ENCODE data around the gene NGFR. TPM values are rescaled to one million over a fixed set of nuclear protein-coding genes. Genes with fewer than 3 reads are reported as not detected.

NGFR gene
- polyA plus RNA-seq, 2 donors = 2.0 to 5.6 TPM

DNA sequence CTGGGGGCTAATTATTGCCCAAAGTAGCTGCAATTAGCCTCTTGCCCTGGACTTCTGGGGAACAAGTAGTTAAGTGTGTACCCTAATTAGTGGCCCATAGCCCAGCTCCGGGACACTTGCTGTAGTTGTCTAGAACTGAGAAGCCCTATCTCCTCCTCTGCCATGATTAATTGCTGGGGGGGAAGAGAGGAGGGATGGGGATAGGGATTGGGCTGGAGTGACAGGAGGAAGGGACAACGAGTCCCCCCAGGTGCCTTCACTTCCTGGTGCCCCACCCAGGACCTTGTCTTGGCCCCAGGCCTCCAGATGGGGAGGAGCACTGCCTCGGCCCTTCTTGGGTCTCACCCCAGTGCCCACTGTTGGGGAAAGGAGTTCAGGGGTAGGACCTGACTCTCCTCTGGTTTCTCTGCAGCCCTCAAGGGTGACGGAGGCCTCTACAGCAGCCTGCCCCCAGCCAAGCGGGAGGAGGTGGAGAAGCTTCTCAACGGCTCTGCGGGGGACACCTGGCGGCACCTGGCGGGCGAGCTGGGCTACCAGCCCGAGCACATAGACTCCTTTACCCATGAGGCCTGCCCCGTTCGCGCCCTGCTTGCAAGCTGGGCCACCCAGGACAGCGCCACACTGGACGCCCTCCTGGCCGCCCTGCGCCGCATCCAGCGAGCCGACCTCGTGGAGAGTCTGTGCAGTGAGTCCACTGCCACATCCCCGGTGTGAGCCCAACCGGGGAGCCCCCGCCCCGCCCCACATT lies 17.4 kb downstream of the NGFR start:
- WGBS, 2 donors = 77% methylated on average over 26 of the region's 26 CpGs
- Histone ChIP-seq H3K27ac (ENCODE audit: low read depth in 2 of 2, low read length in 1 of 2) (no peak overlapping the region), H3K4me3 (ENCODE audit: low read depth in 1 of 2, low read length in 2 of 2) (no peak overlapping the region), H3K36me3 (ENCODE audit: control insufficient read depth in 2 of 2, insufficient read depth in 2 of 2, low read length in 1 of 2) (no peaks in the 10 kb centered on the region), H3K27me3 (ENCODE audit: control insufficient read depth in 1 of 2, insufficient read depth in 2 of 2, low read length in 2 of 2) (no peaks in the 10 kb centered on the region), H3K4me1 (ENCODE audit: control insufficient read depth in 2 of 2, insufficient read depth in 2 of 2, low read length in 1 of 2) (peaks cover 0 to 17% of the 10 kb centered on the region in 2 donors), H3K9me3 (ENCODE audit: control insufficient read depth in 2 of 2, insufficient read depth in 1 of 2, low read depth in 1 of 2, low read length in 1 of 2) (no peaks in the 10 kb centered on the region)

DNA sequence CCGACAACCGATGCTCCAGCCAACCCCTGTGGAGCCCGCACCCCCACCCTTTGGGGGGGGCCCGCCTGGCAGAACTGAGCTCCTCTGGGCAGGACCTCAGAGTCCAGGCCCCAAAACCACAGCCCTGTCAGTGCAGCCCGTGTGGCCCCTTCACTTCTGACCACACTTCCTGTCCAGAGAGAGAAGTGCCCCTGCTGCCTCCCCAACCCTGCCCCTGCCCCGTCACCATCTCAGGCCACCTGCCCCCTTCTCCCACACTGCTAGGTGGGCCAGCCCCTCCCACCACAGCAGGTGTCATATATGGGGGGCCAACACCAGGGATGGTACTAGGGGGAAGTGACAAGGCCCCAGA lies 17.9 kb downstream of the NGFR start:
- H3K4me3 ChIP-seq (ENCODE audit: low read depth in 1 of 2, low read length in 2 of 2) = no peak overlapping the region
- no peaks in the 10 kb centered on the region for H3K36me3 ChIP-seq (ENCODE audit: control insufficient read depth in 2 of 2, insufficient read depth in 2 of 2, low read length in 1 of 2)
- no peaks in the 10 kb centered on the region for H3K9me3 ChIP-seq (ENCODE audit: control insufficient read depth in 2 of 2, insufficient read depth in 1 of 2, low read depth in 1 of 2, low read length in 1 of 2)
- H3K27me3 ChIP-seq (ENCODE audit: control insufficient read depth in 1 of 2, insufficient read depth in 2 of 2, low read length in 2 of 2) = no peaks in the 10 kb centered on the region
- H3K4me1 ChIP-seq (ENCODE audit: control insufficient read depth in 2 of 2, insufficient read depth in 2 of 2, low read length in 1 of 2) = peaks cover 0 to 17% of the 10 kb centered on the region in 2 donors
- WGBS, 2 donors = 69 to 79% methylated on average over 5 to 6 of the region's 6 CpGs
- H3K27ac ChIP-seq (ENCODE audit: low read depth in 2 of 2, low read length in 1 of 2) = no peak overlapping the region

DNA sequence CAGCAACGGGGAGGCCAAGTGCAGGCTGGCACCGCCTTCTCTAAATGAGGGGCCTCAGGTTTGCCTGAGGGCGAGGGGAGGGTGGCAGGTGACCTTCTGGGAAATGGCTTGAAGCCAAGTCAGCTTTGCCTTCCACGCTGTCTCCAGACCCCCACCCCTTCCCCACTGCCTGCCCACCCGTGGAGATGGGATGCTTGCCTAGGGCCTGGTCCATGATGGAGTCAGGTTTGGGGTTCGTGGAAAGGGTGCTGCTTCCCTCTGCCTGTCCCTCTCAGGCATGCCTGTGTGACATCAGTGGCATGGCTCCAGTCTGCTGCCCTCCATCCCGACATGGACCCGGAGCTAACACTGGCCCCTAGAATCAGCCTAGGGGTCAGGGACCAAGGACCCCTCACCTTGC lies 18.5 kb downstream of the NGFR start:
- WGBS, 2 donors = 76 to 80% methylated on average over 8 of the region's 8 CpGs
- peaks cover 0 to 14% of the 10 kb centered on the region in 2 donors for H3K4me1 ChIP-seq (ENCODE audit: control insufficient read depth in 2 of 2, insufficient read depth in 2 of 2, low read length in 1 of 2)
- H3K4me3 ChIP-seq (ENCODE audit: low read depth in 1 of 2, low read length in 2 of 2) = no peak overlapping the region
- H3K27ac ChIP-seq (ENCODE audit: low read depth in 2 of 2, low read length in 1 of 2) = no peak overlapping the region
- H3K9me3 ChIP-seq (ENCODE audit: control insufficient read depth in 2 of 2, insufficient read depth in 1 of 2, low read depth in 1 of 2, low read length in 1 of 2) = no peaks in the 10 kb centered on the region
- H3K36me3 ChIP-seq (ENCODE audit: control insufficient read depth in 2 of 2, insufficient read depth in 2 of 2, low read length in 1 of 2) = no peaks in the 10 kb centered on the region
- H3K27me3 ChIP-seq (ENCODE audit: control insufficient read depth in 1 of 2, insufficient read depth in 2 of 2, low read length in 2 of 2) = no peaks in the 10 kb centered on the region

DNA sequence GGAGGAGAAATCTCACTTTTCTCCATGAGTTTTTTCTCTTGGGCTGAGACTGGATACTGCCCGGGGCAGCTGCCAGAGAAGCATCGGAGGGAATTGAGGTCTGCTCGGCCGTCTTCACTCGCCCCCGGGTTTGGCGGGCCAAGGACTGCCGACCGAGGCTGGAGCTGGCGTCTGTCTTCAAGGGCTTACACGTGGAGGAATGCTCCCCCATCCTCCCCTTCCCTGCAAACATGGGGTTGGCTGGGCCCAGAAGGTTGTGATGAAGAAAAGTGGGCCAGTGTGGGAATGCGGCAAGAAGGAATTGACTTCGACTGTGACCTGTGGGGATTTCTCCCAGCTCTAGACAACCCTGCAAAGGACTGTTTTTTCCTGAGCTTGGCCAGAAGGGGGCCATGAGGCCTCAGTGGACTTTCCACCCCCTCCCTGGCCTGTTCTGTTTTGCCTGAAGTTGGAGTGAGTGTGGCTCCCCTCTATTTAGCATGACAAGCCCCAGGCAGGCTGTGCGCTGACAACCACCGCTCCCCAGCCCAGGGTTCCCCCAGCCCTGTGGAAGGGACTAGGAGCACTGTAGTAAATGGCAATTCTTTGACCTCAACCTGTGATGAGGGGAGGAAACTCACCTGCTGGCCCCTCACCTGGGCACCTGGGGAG lies 19.1 kb downstream of the NGFR start:
- H3K4me3 ChIP-seq (ENCODE audit: low read depth in 1 of 2, low read length in 2 of 2) = no peak overlapping the region
- H3K4me1 ChIP-seq (ENCODE audit: control insufficient read depth in 2 of 2, insufficient read depth in 2 of 2, low read length in 1 of 2) = peaks cover 0 to 10% of the 10 kb centered on the region in 2 donors
- H3K27me3 ChIP-seq (ENCODE audit: control insufficient read depth in 1 of 2, insufficient read depth in 2 of 2, low read length in 2 of 2) = no peaks in the 10 kb centered on the region
- WGBS, 2 donors = 57 to 70% methylated on average over 15 of the region's 15 CpGs
- H3K36me3 ChIP-seq (ENCODE audit: control insufficient read depth in 2 of 2, insufficient read depth in 2 of 2, low read length in 1 of 2) = no peaks in the 10 kb centered on the region
- H3K9me3 ChIP-seq (ENCODE audit: control insufficient read depth in 2 of 2, insufficient read depth in 1 of 2, low read depth in 1 of 2, low read length in 1 of 2) = no peaks in the 10 kb centered on the region
- H3K27ac ChIP-seq (ENCODE audit: low read depth in 2 of 2, low read length in 1 of 2) = no peak overlapping the region

DNA sequence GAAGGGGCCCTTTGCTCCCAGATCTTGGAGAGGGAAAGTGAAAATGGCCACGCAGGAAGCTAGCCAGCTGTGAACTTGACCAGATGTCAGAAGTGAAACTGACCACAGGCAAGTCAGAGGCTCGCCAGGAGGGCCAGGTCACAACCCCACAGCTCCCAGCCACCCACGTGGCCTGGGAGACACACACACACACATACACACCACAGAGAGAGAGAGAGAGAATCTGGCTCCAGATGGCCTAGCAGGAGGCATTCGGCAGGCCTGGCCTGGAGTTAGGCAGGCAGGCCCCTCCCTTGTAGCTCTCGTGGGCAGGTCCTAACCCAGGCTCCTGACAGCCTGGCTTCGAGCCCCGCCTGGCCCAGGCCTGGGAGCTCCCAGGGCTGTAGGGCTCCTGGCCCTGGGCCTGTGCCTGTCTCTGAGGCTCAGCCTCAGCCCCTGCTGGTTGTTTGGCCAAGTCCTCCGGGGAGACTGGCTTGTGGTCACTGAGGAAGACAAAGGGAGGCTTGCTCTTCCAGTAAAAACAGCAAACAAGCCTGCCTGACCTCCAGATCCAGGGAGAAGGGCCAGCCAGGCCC lies 20.2 kb downstream of the NGFR start:
- WGBS, 2 donors = 9 to 21% methylated on average over 8 of the region's 8 CpGs
- no peaks in the 10 kb centered on the region for H3K36me3 ChIP-seq (ENCODE audit: control insufficient read depth in 2 of 2, insufficient read depth in 2 of 2, low read length in 1 of 2)
- no peaks in the 10 kb centered on the region for H3K9me3 ChIP-seq (ENCODE audit: control insufficient read depth in 2 of 2, insufficient read depth in 1 of 2, low read depth in 1 of 2, low read length in 1 of 2)
- H3K27me3 ChIP-seq (ENCODE audit: control insufficient read depth in 1 of 2, insufficient read depth in 2 of 2, low read length in 2 of 2) = no peaks in the 10 kb centered on the region
- no peak overlapping the region for H3K4me3 ChIP-seq (ENCODE audit: low read depth in 1 of 2, low read length in 2 of 2)
- H3K4me1 ChIP-seq (ENCODE audit: control insufficient read depth in 2 of 2, insufficient read depth in 2 of 2, low read length in 1 of 2) = peaks cover 0 to 7% of the 10 kb centered on the region in 2 donors
- peak overlapping the region; percentile 40 to 86 for H3K27ac ChIP-seq (ENCODE audit: low read depth in 2 of 2, low read length in 1 of 2)

DNA sequence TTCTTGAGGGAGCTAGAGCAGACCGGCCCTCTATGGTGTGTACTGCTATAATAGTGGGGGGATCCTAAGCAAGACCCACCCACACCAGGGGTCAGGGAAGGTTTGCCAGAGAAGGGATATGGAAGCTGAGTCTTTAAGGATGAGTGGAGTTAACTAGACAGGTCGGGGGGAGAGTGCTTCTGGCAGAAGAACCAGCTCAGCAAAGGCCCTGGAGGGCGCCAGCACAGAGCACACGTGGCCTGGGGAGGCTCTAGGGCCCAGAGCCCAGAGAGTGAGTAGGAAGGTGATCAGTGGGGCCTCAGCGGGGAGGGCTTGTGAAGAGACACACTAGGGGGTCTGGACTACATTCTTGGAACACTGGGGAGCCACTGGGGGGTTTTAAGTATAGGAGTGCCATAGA lies 21.1 kb downstream of the NGFR start:
- peak overlapping the region in 1 of 2 donors; percentile 62 for H3K27ac ChIP-seq (ENCODE audit: low read depth in 2 of 2, low read length in 1 of 2)
- no peaks in the 10 kb centered on the region for H3K27me3 ChIP-seq (ENCODE audit: control insufficient read depth in 1 of 2, insufficient read depth in 2 of 2, low read length in 2 of 2)
- H3K36me3 ChIP-seq (ENCODE audit: control insufficient read depth in 2 of 2, insufficient read depth in 2 of 2, low read length in 1 of 2) = no peaks in the 10 kb centered on the region
- no peaks in the 10 kb centered on the region for H3K9me3 ChIP-seq (ENCODE audit: control insufficient read depth in 2 of 2, insufficient read depth in 1 of 2, low read depth in 1 of 2, low read length in 1 of 2)
- H3K4me3 ChIP-seq (ENCODE audit: low read depth in 1 of 2, low read length in 2 of 2) = no peak overlapping the region
- WGBS, 2 donors = 41 to 60% methylated on average over 5 of the region's 5 CpGs
- peaks cover 0 to 7% of the 10 kb centered on the region in 2 donors for H3K4me1 ChIP-seq (ENCODE audit: control insufficient read depth in 2 of 2, insufficient read depth in 2 of 2, low read length in 1 of 2)

DNA sequence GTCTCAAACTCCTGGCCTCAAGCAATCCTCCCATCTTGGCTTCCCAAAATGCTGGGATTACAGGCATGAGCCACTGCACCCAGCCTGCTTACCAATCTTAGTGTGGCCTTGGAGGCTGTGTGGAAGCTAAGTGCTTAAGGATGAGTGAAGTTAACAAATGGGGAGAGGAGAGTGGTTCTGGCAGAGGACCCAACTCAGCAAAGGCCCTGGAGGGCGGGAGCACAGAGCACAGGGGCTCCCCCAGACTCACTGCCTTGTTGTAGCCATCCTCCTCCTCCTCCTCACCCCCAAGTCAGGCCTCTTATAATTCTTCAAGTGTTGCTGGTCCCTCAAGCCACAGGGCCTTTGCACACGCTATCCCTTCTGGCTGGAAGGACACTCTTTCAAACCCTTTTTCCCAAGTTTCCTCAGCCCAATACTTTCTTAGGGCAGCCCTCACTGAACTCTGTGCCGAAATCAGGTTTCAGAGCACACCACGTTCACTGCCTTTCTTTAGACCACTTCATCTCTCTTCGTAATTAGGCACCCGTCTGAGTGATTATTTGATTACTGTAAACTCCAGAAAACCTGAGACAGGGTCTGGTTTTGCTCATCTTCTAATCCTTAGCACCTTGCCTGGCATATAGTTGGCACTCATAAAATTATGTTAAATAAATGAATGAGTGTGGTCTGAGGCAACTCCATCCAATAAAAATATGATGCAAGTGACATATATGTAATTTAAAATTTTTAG lies 23.4 kb downstream of the NGFR start:
- Histone ChIP-seq H3K4me3 (ENCODE audit: low read depth in 1 of 2, low read length in 2 of 2) (no peak overlapping the region), H3K36me3 (ENCODE audit: control insufficient read depth in 2 of 2, insufficient read depth in 2 of 2, low read length in 1 of 2) (no peaks in the 10 kb centered on the region), H3K9me3 (ENCODE audit: control insufficient read depth in 2 of 2, insufficient read depth in 1 of 2, low read depth in 1 of 2, low read length in 1 of 2) (no peaks in the 10 kb centered on the region), H3K27me3 (ENCODE audit: control insufficient read depth in 1 of 2, insufficient read depth in 2 of 2, low read length in 2 of 2) (no peaks in the 10 kb centered on the region), H3K27ac (ENCODE audit: low read depth in 2 of 2, low read length in 1 of 2) (no peak overlapping the region), H3K4me1 (ENCODE audit: control insufficient read depth in 2 of 2, insufficient read depth in 2 of 2, low read length in 1 of 2) (peaks cover 0 to 7% of the 10 kb centered on the region in 2 donors)
- 90 to 92% methylated on average over 6 of the region's 6 CpGs for WGBS, 2 donors

DNA sequence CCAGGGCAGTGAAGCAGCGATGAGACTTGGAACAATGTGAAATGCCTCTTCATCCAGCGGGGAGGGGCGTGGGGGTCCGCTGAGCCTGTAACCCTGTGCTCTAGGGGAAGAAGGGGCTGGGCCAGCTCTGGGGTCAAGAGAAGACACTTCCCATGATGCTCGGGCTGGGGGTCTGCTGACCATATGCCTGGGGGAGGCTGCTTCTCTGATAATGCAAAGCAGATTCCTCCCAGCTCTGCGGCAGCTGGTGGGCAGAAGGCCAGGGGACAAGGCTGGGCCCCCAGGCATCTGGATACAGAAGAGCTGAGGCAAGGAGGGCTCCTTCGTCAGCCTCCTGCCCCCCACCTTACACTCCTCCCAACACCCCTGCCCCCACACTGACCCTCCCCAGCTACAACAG lies 24.7 kb downstream of the NGFR start:
- no peaks in the 10 kb centered on the region for H3K27me3 ChIP-seq (ENCODE audit: control insufficient read depth in 1 of 2, insufficient read depth in 2 of 2, low read length in 2 of 2)
- H3K4me3 ChIP-seq (ENCODE audit: low read depth in 1 of 2, low read length in 2 of 2) = no peak overlapping the region
- peaks cover 3 to 16% of the 10 kb centered on the region in 2 donors for H3K4me1 ChIP-seq (ENCODE audit: control insufficient read depth in 2 of 2, insufficient read depth in 2 of 2, low read length in 1 of 2)
- H3K9me3 ChIP-seq (ENCODE audit: control insufficient read depth in 2 of 2, insufficient read depth in 1 of 2, low read depth in 1 of 2, low read length in 1 of 2) = no peaks in the 10 kb centered on the region
- H3K36me3 ChIP-seq (ENCODE audit: control insufficient read depth in 2 of 2, insufficient read depth in 2 of 2, low read length in 1 of 2) = no peaks in the 10 kb centered on the region
- WGBS, 2 donors = 65 to 67% methylated on average over 7 of the region's 7 CpGs
- H3K27ac ChIP-seq (ENCODE audit: low read depth in 2 of 2, low read length in 1 of 2) = no peak overlapping the region

DNA sequence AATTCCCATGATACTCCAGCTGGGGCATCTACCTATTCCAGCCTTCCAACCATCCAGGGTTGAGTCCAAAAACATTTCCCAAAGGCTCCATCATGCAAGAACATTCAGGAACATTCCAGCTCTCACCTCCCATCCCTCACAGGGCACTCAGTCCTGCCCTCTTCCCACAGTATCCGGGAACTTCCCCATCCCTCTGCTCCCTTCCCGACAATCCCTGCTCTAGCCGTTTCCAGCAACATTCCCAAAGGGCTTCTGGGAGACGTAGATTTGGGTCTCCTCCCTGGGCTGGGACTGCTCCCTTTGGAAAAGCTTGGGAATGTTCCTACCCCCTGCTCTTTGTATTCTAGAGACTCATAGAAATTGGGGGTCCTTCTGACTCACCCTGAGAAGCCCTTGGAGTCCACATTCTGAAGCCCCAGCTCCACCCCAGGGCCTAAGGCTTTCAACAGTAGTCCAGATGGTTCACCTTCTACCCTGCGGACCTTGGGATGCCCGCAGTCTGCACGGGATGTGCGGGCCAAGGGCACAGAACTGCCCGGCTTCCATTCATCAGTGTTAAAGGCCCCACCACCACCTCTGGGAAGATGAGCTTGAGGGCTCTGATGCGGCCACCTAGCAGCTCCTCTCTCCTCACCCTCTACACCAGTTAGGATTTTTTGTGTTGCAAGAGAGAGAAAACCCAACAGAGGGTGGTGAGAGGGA lies 25.4 kb downstream of the NGFR start:
- Histone ChIP-seq H3K27ac (ENCODE audit: low read depth in 2 of 2, low read length in 1 of 2) (no peak overlapping the region), H3K27me3 (ENCODE audit: control insufficient read depth in 1 of 2, insufficient read depth in 2 of 2, low read length in 2 of 2) (no peaks in the 10 kb centered on the region), H3K36me3 (ENCODE audit: control insufficient read depth in 2 of 2, insufficient read depth in 2 of 2, low read length in 1 of 2) (no peaks in the 10 kb centered on the region), H3K4me1 (ENCODE audit: control insufficient read depth in 2 of 2, insufficient read depth in 2 of 2, low read length in 1 of 2) (peaks cover 3 to 14% of the 10 kb centered on the region in 2 donors), H3K9me3 (ENCODE audit: control insufficient read depth in 2 of 2, insufficient read depth in 1 of 2, low read depth in 1 of 2, low read length in 1 of 2) (no peaks in the 10 kb centered on the region), H3K4me3 (ENCODE audit: low read depth in 1 of 2, low read length in 2 of 2) (no peak overlapping the region)
- 86 to 91% methylated on average over 10 of the region's 10 CpGs for WGBS, 2 donors
